HEK293T (cell line): ENCODE measurements around the gene GALNT13.

Experiments
- ARNT ChIP-seq: fragments of 450-650 bp; IDR thresholded peaks from 2 replicates; pipeline ENCODE4 v1.6.1; 2017; ENCODE audit warnings: mild to moderate bottlenecking
- BHLHE40 ChIP-seq: fragments of 450-650 bp; IDR thresholded peaks from 2 replicates; pipeline ENCODE4 v1.6.1; 2016; ENCODE audit warnings: mild to moderate bottlenecking, moderate library complexity, borderline replicate concordance
- CTBP1 ChIP-seq: fragments of 450-650 bp; IDR thresholded peaks from 2 replicates; pipeline ENCODE4 v1.6.1; 2016; ENCODE audit warnings: borderline replicate concordance
- ELF4 ChIP-seq: fragments of 450-650 bp; IDR thresholded peaks from 2 replicates; pipeline ENCODE4 v1.6.1; 2017; ENCODE audit warnings: antibody characterized with exemption
- FOXA1 ChIP-seq: fragments of 450-650 bp; IDR thresholded peaks from 2 replicates; pipeline ENCODE4 v1.6.1; 2016; ENCODE audit warnings: mild to moderate bottlenecking
- FOXK2 ChIP-seq: fragments of 450-650 bp; IDR thresholded peaks from 2 replicates; pipeline ENCODE4 v1.6.1; 2016; ENCODE audit warnings: mild to moderate bottlenecking
- FOXM1 ChIP-seq: fragments of 450-650 bp; IDR thresholded peaks from 2 replicates; pipeline ENCODE4 v1.6.1; 2017; ENCODE audit warnings: mild to moderate bottlenecking, borderline replicate concordance
- HDGF ChIP-seq: fragments of 450-650 bp; IDR thresholded peaks from 2 replicates; pipeline ENCODE4 v1.6.1; 2017; ENCODE audit warnings: antibody characterized with exemption, borderline replicate concordance
- LEF1 ChIP-seq: fragments of 450-650 bp; IDR thresholded peaks from 2 replicates; pipeline ENCODE4 v1.6.1; 2017; ENCODE audit warnings: mild to moderate bottlenecking, borderline replicate concordance
- NFRKB ChIP-seq: fragments of 450-650 bp; IDR thresholded peaks from 2 replicates; pipeline ENCODE4 v1.6.1; 2016; ENCODE audit warnings: mild to moderate bottlenecking, moderate library complexity
- PKNOX1 ChIP-seq: fragments of 450-650 bp; IDR thresholded peaks from 2 replicates; pipeline ENCODE4 v1.6.1; 2016
- SP1 ChIP-seq: fragments of 450-650 bp; IDR thresholded peaks from 2 replicates; pipeline ENCODE4 v1.6.1; 2017
- SUZ12 ChIP-seq: fragments of 450-650 bp; IDR thresholded peaks from 2 replicates; pipeline ENCODE4 v1.6.1; 2016; ENCODE audit warnings: mild to moderate bottlenecking

GRCh38 chr2:154291927-154292326, 420.2 kb downstream of the GALNT13 start:
- TF ChIP-seq ELF4 (no peak), FOXM1 (no peak), SP1 (no peak), NFRKB (no peak), FOXK2 (no peak), FOXA1 (no peak), PKNOX1 (no peak), SUZ12 (no peak), BHLHE40 (no peak), ARNT (no peak), LEF1 (no peak), HDGF (no peak), CTBP1 (no peak)
